K562 (cell line): ENCODE measurements around the gene ANKRD12. TPM values are rescaled to one million over a fixed set of nuclear protein-coding genes. Genes with fewer than 3 reads are reported as not detected.
A peak's percentile ranks its signal among the peaks of the same experiment; 100 is the strongest.
"Not testable (repeated sequence)": the region's sequence is repeated elsewhere in the genome, so short reads cannot be mapped to it uniquely, and the experiment has no call there.

Experiments used
- ATAC-seq: fragments of 200-7000 bp; cut with Tn5 transposase; 3 replicates; pipeline ENCODE4 v1.9.1; 2020; ENCODE audit warnings: moderate library complexity
- BruUV-seq: library from RNA; stranded (reverse); fragments of 400-500 nt; replicated peaks from 2 replicates; lab custom pipeline; 2021; lab: Mats Ljungman, UMichigan
- CTCF ChIA-PET: fragments of 300-600 bp; formaldehyde crosslinking; extraction: SDS; loops from one replicate; lab custom pipeline; 2021; ENCODE audit warnings: low intra/inter-chr PET ratio; lab: Yijun Ruan, JAX
- POLR2A ChIA-PET: fragments of 300-600, 350-650 bp; sonication (Branson Sonifier 250); formaldehyde crosslinking; extraction: SDS; loops from one replicate; lab custom pipeline; 2021; ENCODE audit warnings: antibody characterized with exemption, inconsistent platforms; lab: Yijun Ruan, JAX
- DNase-seq, 4 experiments: peaks; one replicate each; pipeline versions ENCODE4 v3.0.0 to v3.0.0-alpha.2; 2011 to 2018; ENCODE audit warnings: low spot score in 3 of 4, mixed read lengths in 3 of 4; ENCODE audit errors: extremely low read depth in 1 of 4
- FAIRE-seq: peaks from 2 replicates; lab custom pipeline; 2011; peaks lifted over from hg19 to GRCh38; lab: Jason Lieb, UNC
- H2AFZ ChIP-seq: 2 replicates; pipeline ENCODE4 v1.6.0; 2011; ENCODE audit warnings: low read depth, low read length, control low read depth, inconsistent platforms
- H3K27ac ChIP-seq: fragments of 200-600 bp; 3 replicates; pipeline ENCODE4 v1.8.0; 2011; ENCODE audit warnings: low read depth, mild to moderate bottlenecking, control low read depth, inconsistent platforms, low read length, moderate library complexity, mixed read lengths; ENCODE audit errors: extremely low read depth
- H3K27me3 ChIP-seq, 2 experiments: fragments of 300-600 bp in 1 of 2; 2 replicates in 1 of 2; 3 replicates in 1 of 2; pipeline versions ENCODE4 v1.6.0 to v1.8.0; 2011; ENCODE audit warnings: inconsistent platforms in 2 of 2, low read length in 2 of 2, mild to moderate bottlenecking in 1 of 2, mixed read lengths in 1 of 2, moderate library complexity in 1 of 2; ENCODE audit not compliant: control insufficient read depth in 2 of 2, insufficient read depth in 2 of 2
- H3K36me3 ChIP-seq: fragments of 300-600 bp; 3 replicates; pipeline ENCODE4 v1.8.0; 2011; ENCODE audit warnings: mild to moderate bottlenecking, low read length, inconsistent platforms; ENCODE audit not compliant: control insufficient read depth, insufficient read depth
- H3K4me1 ChIP-seq, 2 experiments: fragments of 200-600 bp in 1 of 2; replicated peaks in 1 of 2; 2 replicates in 1 of 2; 3 replicates in 1 of 2; pipeline versions ENCODE4 v1.5.1 to v1.8.0; 2011; ENCODE audit warnings: inconsistent platforms in 2 of 2, low read length in 2 of 2, mild to moderate bottlenecking in 1 of 2, mixed read lengths in 1 of 2, moderate library complexity in 1 of 2; ENCODE audit not compliant: control insufficient read depth in 2 of 2, insufficient read depth in 2 of 2
- H3K4me2 ChIP-seq: 2 replicates; pipeline ENCODE4 v1.6.1; 2011; ENCODE audit warnings: low read length, control low read depth, inconsistent platforms, mixed read lengths; ENCODE audit not compliant: insufficient read depth
- H3K4me3 ChIP-seq: fragments of 200-600 bp; sonication (generic), shearing (Covaris generic); 2 replicates; pipeline ENCODE4 v1.5.1; 2016; ENCODE audit warnings: control low read depth, inconsistent platforms
- H3K79me2 ChIP-seq: fragments of 200-600 bp; 3 replicates; pipeline ENCODE4 v1.8.0; 2011; ENCODE audit warnings: low read length, inconsistent platforms; ENCODE audit not compliant: control insufficient read depth, insufficient read depth
- H3K9ac ChIP-seq, 2 experiments: 2 replicates each; pipeline versions ENCODE4 v1.6.0 to v1.6.1; 2011; ENCODE audit warnings: low read depth in 2 of 2, low read length in 2 of 2, control low read depth in 1 of 2, inconsistent platforms in 1 of 2, mild to moderate bottlenecking in 1 of 2, mixed read lengths in 1 of 2; ENCODE audit not compliant: insufficient read depth in 1 of 2
- H3K9me1 ChIP-seq: one replicate; pipeline ENCODE4 v1.6.0; 2011; ENCODE audit warnings: inconsistent platforms, mild to moderate bottlenecking, low read length, moderate library complexity; ENCODE audit not compliant: control insufficient read depth, insufficient read depth
- H3K9me3 ChIP-seq: replicated peaks from 2 replicates; pipeline ENCODE4 v1.5.1; 2011; ENCODE audit warnings: low read depth, low read length, inconsistent platforms; ENCODE audit not compliant: control insufficient read depth, insufficient read depth
- H4K20me1 ChIP-seq: replicated peaks from 2 replicates; pipeline ENCODE4 v1.6.1; 2011; ENCODE audit warnings: low read length, inconsistent platforms, mixed read lengths; ENCODE audit not compliant: control insufficient read depth, insufficient read depth
- BCOR ChIP-seq: fragments of 450-650 bp; IDR thresholded peaks from 2 replicates; pipeline ENCODE4 v1.6.1; 2016
- NFIC ChIP-seq: fragments of 450-650 bp; IDR thresholded peaks from 2 replicates; pipeline ENCODE4 v1.6.1; 2017; ENCODE audit warnings: mild to moderate bottlenecking, inconsistent platforms
- PHF20 ChIP-seq: fragments of 450-650 bp; IDR thresholded peaks from 2 replicates; pipeline ENCODE4 v1.6.1; 2018; ENCODE audit not compliant: partially characterized antibody
- ZNF146 ChIP-seq: IDR thresholded peaks from one replicate; pipeline ENCODE4 v1.6.1; 2018; ENCODE audit warnings: missing compliant biosample characterization; ENCODE audit not compliant: unreplicated experiment
- WGBS: fragments of 100-300 bp; shearing (Covaris generic); methylation state at CpG from one replicate; pipeline ENCODE4 v1.1.6; 2016; ENCODE audit warnings: low coverage, mixed read lengths; ENCODE audit not compliant: insufficient coverage; ENCODE audit errors: missing lambda C conversion rate; 5-methylcytosine and 5-hydroxymethylcytosine counted together
- in situ Hi-C: fragments of 300-500 bp; cut with MboI; formaldehyde crosslinking; loops from 4 replicates; pipeline ENCODE4 v1.15.0; 2018; ENCODE audit warnings: inconsistent platforms, mixed read lengths
- intact Hi-C: fragments of 100-400 bp; cut with micrococcal nuclease; formaldehyde crosslinking; loops from 2 replicates; pipeline ENCODE4 v1.14.2; 2022
- polyA plus RNA-seq, 8 experiments: library from polyadenylated mRNA; depleted of rRNA in 4 of 8; stranded (reverse) in 5 of 8; unstranded in 3 of 8; fragments of >200 nt; fragmentation: Nextera tagmentation in 2 of 8; fragmentation: Illumina TruSeq in 1 of 8; extraction: Ambion mirVana in 2 of 8; extraction: Trizol in 1 of 8; gene quantifications; 2 replicates each; pipeline versions ENCODE4 v1.2.1 to v1.2.3, GENCODE V29; 2011 to 2014; ENCODE audit warnings: inconsistent platforms in 1 of 8, missing spikeins in 1 of 8
- total RNA-seq, 7 experiments: library from RNA; depleted of rRNA in 6 of 7; stranded (reverse); fragments of >200 nt in 6 of 7; fragmentation: Illumina TruSeq in 2 of 7; extraction: Trizol in 2 of 7; gene quantifications; 2 replicates each; pipeline versions ENCODE4 v1.2.1 to v1.2.3, GENCODE V29; 2011 to 2021; ENCODE audit warnings: low replicate concordance in 1 of 7

ANKRD12 gene
- total and polyA plus RNA-seq, 9 of the 15 experiments (the other 6 are each of a cell fraction or from before 2014, with no cell fraction given): 6.6 to 28.2 (median 16.0) TPM

DNA sequence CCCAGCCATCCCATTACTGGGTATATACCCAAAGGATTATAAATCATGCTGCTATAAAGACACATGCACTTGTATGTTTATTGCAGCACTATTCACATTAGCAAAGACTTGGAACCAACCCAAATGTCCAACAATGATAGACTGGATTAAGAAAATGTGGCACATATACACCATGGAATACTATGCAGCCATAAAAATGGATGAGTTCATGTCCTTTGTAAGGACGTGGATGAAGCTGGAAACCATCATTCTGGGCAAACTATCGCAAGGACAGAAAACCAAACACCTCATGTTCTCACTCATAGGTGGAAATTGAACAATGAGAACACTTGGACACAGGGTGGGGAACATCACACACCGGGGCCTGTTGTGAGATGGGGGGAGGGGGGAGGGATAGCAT, 43.5 kb upstream of the ANKRD12 start:
- ATAC-seq, H3K4me2 ChIP-seq, BruUV-seq, H3K27me3 ChIP-seq, in situ Hi-C loops, H4K20me1 ChIP-seq, intact Hi-C loops, H3K4me3 ChIP-seq, DNase-seq, H3K36me3 ChIP-seq, H3K9ac ChIP-seq, H3K79me2 ChIP-seq, CTCF ChIA-PET, H3K9me1 ChIP-seq, FAIRE-seq, H3K27ac ChIP-seq, H3K9me3 ChIP-seq: not testable (repeated sequence)
- TF ChIP-seq NFIC (0 out of 2 replicates have a peak, but pooled peaks have one; percentile 21), BCOR (peak; percentile 69), ZNF146 (CRISPR knock-in tag) (peak; percentile 24), PHF20 (peak; percentile 11)
- Histone ChIP-seq H3K4me1 (peaks cover 3 to 21% of the 10 kb centered on the region in 2 experiments; a peak in 4 of 5 replicates), H2AFZ (0 out of 2 replicates have a peak overlapping the region, but pooled peaks have one; percentile 5)
- POLR2A ChIA-PET: interaction anchor here (0.6 to 1.7 kb wide), 2 partner anchors 10 to 32 kb away, joined by 3 to 5 read pairs; no protein-coding TSS in a partner anchor
- 38% methylated on average over 2 of the region's 3 CpGs for WGBS
